Central memory CD4-positive, alpha-beta T cell (primary cell): ENCODE data around the gene HERC6.
"Not testable (repeated sequence)": the region's sequence is repeated elsewhere in the genome, so short reads cannot be mapped to it uniquely, and the experiment has no call there.

ENCODE experiments used
- DNase-seq: peaks from one replicate; pipeline ENCODE4 v3.0.0; 2022
- total RNA-seq, 3 experiments: gene quantifications; one replicate each; lab custom pipeline; 2026; lab: John Stamatoyannopoulos, UW

HERC6 gene
- 5.4 to 46.5 (median 44.1) reads per million in 3 experiments for total RNA-seq

- DNase-seq: peak; percentile 77
Measured at GRCh38 chr4:88378691-88379559, at the start of gene HERC6. TSS of gene HERC6 (plus strand) at chr4:88378852. CDS start at chr4:88378922, 70 bp downstream.

- no peak for DNase-seq
Measured at GRCh38 chr4:88333741-88334405, 44.8 kb upstream of the HERC6 start.

GRCh38 chr4:88335092-88335665, 43.5 kb upstream of the HERC6 start:
- DNase-seq: no peak

GRCh38 chr4:88341227-88342192, 37.1 kb upstream of the HERC6 start:
- no peak for DNase-seq

- DNase-seq: not testable (repeated sequence)
Measured at GRCh38 chr4:88346902-88347301, 31.8 kb upstream of the HERC6 start.

GRCh38 chr4:88348761-88349160, 29.9 kb upstream of the HERC6 start:
- DNase-seq: not testable (repeated sequence)

- DNase-seq: no peak
Measured at GRCh38 chr4:88350786-88351185, 27.9 kb upstream of the HERC6 start.

- no peak for DNase-seq
Measured at GRCh38 chr4:88352062-88352740, 26.5 kb upstream of the HERC6 start.

- DNase-seq: no peak
Measured at GRCh38 chr4:88353324-88353723, 25.3 kb upstream of the HERC6 start.

GRCh38 chr4:88356771-88357170, 21.9 kb upstream of the HERC6 start:
- no peak for DNase-seq

- DNase-seq: no peak
Measured at GRCh38 chr4:88357262-88357661, 21.4 kb upstream of the HERC6 start.

- DNase-seq: no peak
Measured at GRCh38 chr4:88359558-88359957, 19.1 kb upstream of the HERC6 start.

GRCh38 chr4:88360256-88360655, 18.4 kb upstream of the HERC6 start:
- no peak for DNase-seq

GRCh38 chr4:88360791-88361190, 17.9 kb upstream of the HERC6 start:
- DNase-seq: no peak

- not testable (repeated sequence) for DNase-seq
Measured at GRCh38 chr4:88361217-88361773, 17.4 kb upstream of the HERC6 start.

- DNase-seq: no peak
Measured at GRCh38 chr4:88366460-88366859, 12.2 kb upstream of the HERC6 start.

GRCh38 chr4:88367826-88368225, 10.8 kb upstream of the HERC6 start:
- no peak for DNase-seq

GRCh38 chr4:88369180-88369812, 9.4 kb upstream of the HERC6 start:
- peak; percentile 22 for DNase-seq

- DNase-seq: no peak
Measured at GRCh38 chr4:88381123-88381522, 2.5 kb downstream of the HERC6 start.

GRCh38 chr4:88382621-88383020, 4.0 kb downstream of the HERC6 start:
- DNase-seq: peak; percentile 80

- no peak for DNase-seq
Measured at GRCh38 chr4:88390128-88390527, 11.5 kb downstream of the HERC6 start.
